BJ (cell line): ENCODE data around the gene PRDM8. TPM values are rescaled to one million over a fixed set of nuclear protein-coding genes. Genes with fewer than 3 reads are reported as not detected.

Experiments used
- CTCF ChIA-PET: fragments of 350-600 bp; formaldehyde crosslinking; extraction: SDS; loops from one replicate; lab custom pipeline; 2021; ENCODE audit warnings: antibody characterized with exemption, inconsistent platforms; lab: Yijun Ruan, JAX
- POLR2A ChIA-PET: fragments of 300-600 bp; sonication (Branson Sonifier 250); formaldehyde crosslinking; extraction: SDS; loops from one replicate; lab custom pipeline; 2021; ENCODE audit warnings: antibody characterized with exemption; lab: Charles Lee
- DNase-seq: peaks from one replicate; pipeline ENCODE4 v3.0.0-alpha.2; 2011; ENCODE audit warnings: low read depth
- H3K27me3 ChIP-seq: 2 replicates; pipeline ENCODE4 v1.6.0; 2011; ENCODE audit warnings: low read length; ENCODE audit not compliant: control insufficient read depth, insufficient read depth
- H3K36me3 ChIP-seq: 2 replicates; pipeline ENCODE4 v1.5.1; 2011; ENCODE audit warnings: low read length; ENCODE audit not compliant: control insufficient read depth, insufficient read depth
- H3K4me3 ChIP-seq: 2 replicates; pipeline ENCODE4 v1.5.1; 2011; ENCODE audit warnings: low read depth, mild to moderate bottlenecking, control low read depth, low read length
- CTCF ChIP-seq: IDR thresholded peaks from 2 replicates; pipeline ENCODE4 v1.5.1; 2011; ENCODE audit warnings: low read depth, mild to moderate bottlenecking, control low read depth, inconsistent platforms, low read length, moderate library complexity; ENCODE audit not compliant: insufficient read depth
- polyA plus RNA-seq: library from polyadenylated mRNA; depleted of rRNA; stranded (reverse); fragments of >200 nt; gene quantifications from 2 replicates; pipeline ENCODE4 v1.2.3, GENCODE V29; 2011

Gene PRDM8
- polyA plus RNA-seq, 1 experiment, result 2.7 TPM

GRCh38 chr4:80189581-80189955 is 7.7 kb upstream of the PRDM8 start:
- ChIA-PET POLR2A (no interaction called here), CTCF (interaction anchor here (1.1 to 10.9 kb wide), 2 partner anchors 10 to 65 kb away, joined by 3 to 108 read pairs; partner anchors contain the start of gene PRDM8)
- TF ChIP-seq CTCF, result no peak
- no peak overlapping the region for H3K4me3 ChIP-seq
- H3K36me3 ChIP-seq, result no peaks in the 10 kb centered on the region
- H3K27me3 ChIP-seq, result no peaks in the 10 kb centered on the region; the same call in 1 of the 2 replicates
- DNase-seq, result no peak

GRCh38 chr4:80189956-80190677 is 7.2 kb upstream of the PRDM8 start:
- Histone ChIP-seq H3K4me3 (no peak overlapping the region), H3K27me3 (no peaks in the 10 kb centered on the region; the same call in 1 of the 2 replicates), H3K36me3 (no peaks in the 10 kb centered on the region)
- DNase-seq, result no peak
- ChIA-PET CTCF (interaction anchor here (0.8 to 10.9 kb wide), 3 partner anchors 9 to 140 kb away, joined by 3 to 108 read pairs (median 3); partner anchors contain the start of gene PRDM8), POLR2A (interaction anchor here (0.5 kb wide), 1 partner anchor 12 kb away, joined by 16 read pairs; no protein-coding TSS in a partner anchor)
- no peak for TF ChIP-seq CTCF

DNA sequence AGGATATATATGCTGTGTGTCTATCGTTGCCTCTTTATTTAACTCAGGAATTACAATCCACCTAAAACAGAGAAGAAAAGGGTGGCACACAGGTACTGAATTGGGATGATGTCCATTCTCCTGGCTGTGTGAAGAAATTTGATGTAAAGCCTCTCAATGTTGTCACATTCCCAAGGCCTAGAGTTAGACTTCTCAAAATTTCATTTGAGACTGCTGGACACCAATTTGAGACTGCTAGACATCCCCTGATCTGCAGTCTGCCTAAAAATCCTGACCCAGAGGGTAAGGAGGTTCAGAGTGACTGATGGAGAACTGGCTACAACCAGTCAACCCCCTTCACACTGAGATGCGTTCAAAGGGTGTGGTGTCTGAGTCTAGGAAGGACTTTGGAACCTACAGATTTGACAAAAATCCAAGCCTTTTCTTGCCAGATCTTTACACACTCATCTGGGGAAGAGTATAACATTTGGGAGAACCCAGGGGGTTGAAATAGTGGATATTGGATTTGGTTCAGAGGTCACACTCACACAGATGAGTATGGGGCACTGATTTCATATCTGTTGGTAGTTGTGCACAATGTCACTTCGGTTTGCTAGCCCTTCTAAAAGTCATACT is 4.9 kb upstream of the PRDM8 start:
- TF ChIP-seq CTCF, result no peak
- CTCF ChIA-PET, result interaction anchor here (1.1 kb wide), 1 partner anchor 10 kb away, joined by 3 read pairs; no protein-coding TSS in a partner anchor

GRCh38 chr4:80192937-80193336 is 4.4 kb upstream of the PRDM8 start:
- Histone ChIP-seq H3K27me3 (no peaks in the 10 kb centered on the region; the same call in 1 of the 2 replicates), H3K4me3 (no peak overlapping the region), H3K36me3 (no peaks in the 10 kb centered on the region)
- DNase-seq, result no peak
- no peak for TF ChIP-seq CTCF
- CTCF ChIA-PET, result interaction anchor here (1.1 to 1.6 kb wide), 2 partner anchors 9 to 23 kb away, joined by 3 read pairs; no protein-coding TSS in a partner anchor
- POLR2A ChIA-PET, result no interaction called here

More for the DNA sequence above, 4.9 kb upstream of the PRDM8 start:
- no peak for DNase-seq
- POLR2A ChIA-PET, result no interaction called here
- Histone ChIP-seq H3K27me3 (no peaks in the 10 kb centered on the region; the same call in 1 of the 2 replicates), H3K4me3 (no peak overlapping the region), H3K36me3 (no peaks in the 10 kb centered on the region)
